GM23248 (cell line): ENCODE measurements around the gene PLPPR2. TPM values are rescaled to one million over a fixed set of nuclear protein-coding genes. Genes with fewer than 3 reads are reported as not detected.
"Not testable (repeated sequence)": the region's sequence is repeated elsewhere in the genome, so short reads cannot be mapped to it uniquely, and the experiment has no call there.

ENCODE experiments used
- DNase-seq: peaks from one replicate; pipeline ENCODE4 v3.0.0-alpha.2; 2015
- H2AFZ ChIP-seq: fragments of 200-600 bp; sonication (generic); 2 replicates; pipeline ENCODE4 v1.6.1; 2016; ENCODE audit warnings: antibody characterized with exemption
- H3F3A ChIP-seq: fragments of 200-600 bp; sonication (generic); 2 replicates; pipeline ENCODE4 v1.6.1; 2016; ENCODE audit warnings: mild to moderate bottlenecking, antibody characterized with exemption, mixed run types; ENCODE audit not compliant: insufficient read depth
- H3K27ac ChIP-seq: fragments of 200-600 bp; sonication (generic); 2 replicates; pipeline ENCODE4 v1.5.1; 2016; ENCODE audit warnings: mild to moderate bottlenecking
- H3K27me3 ChIP-seq: fragments of 200-600 bp; sonication (generic); replicated peaks from 2 replicates; pipeline ENCODE4 v1.6.1; 2016; ENCODE audit warnings: mild to moderate bottlenecking; ENCODE audit not compliant: insufficient read depth
- H3K36me3 ChIP-seq: fragments of 200-600 bp; sonication (generic); 2 replicates; pipeline ENCODE4 v1.6.1; 2016; ENCODE audit warnings: low read depth, mild to moderate bottlenecking
- H3K4me1 ChIP-seq: fragments of 200-600 bp; sonication (generic); 2 replicates; pipeline ENCODE4 v1.6.1; 2016; ENCODE audit warnings: mild to moderate bottlenecking; ENCODE audit not compliant: insufficient read depth
- H3K4me2 ChIP-seq: fragments of 200-600 bp; sonication (generic); one replicate; pipeline ENCODE4 v1.6.1; 2016; ENCODE audit warnings: mild to moderate bottlenecking; ENCODE audit not compliant: unreplicated experiment
- H3K4me3 ChIP-seq: fragments of 200-600 bp; sonication (generic); 2 replicates; pipeline ENCODE4 v1.5.1; 2016; ENCODE audit warnings: mild to moderate bottlenecking
- H3K79me2 ChIP-seq: fragments of 200-600 bp; sonication (generic); 2 replicates; pipeline ENCODE4 v1.6.1; 2016; ENCODE audit warnings: mild to moderate bottlenecking; ENCODE audit not compliant: insufficient read depth
- H3K9ac ChIP-seq: fragments of 200-600 bp; sonication (generic); 2 replicates; pipeline ENCODE4 v1.6.1; 2016; ENCODE audit warnings: mild to moderate bottlenecking
- H3K9me2 ChIP-seq: fragments of 200-600 bp; sonication (generic); 2 replicates; pipeline ENCODE4 v1.6.1; 2016; ENCODE audit warnings: mixed run types, mild to moderate bottlenecking, moderate library complexity; ENCODE audit not compliant: insufficient read depth
- H3K9me3 ChIP-seq: fragments of 200-600 bp; sonication (generic); one replicate; pipeline ENCODE4 v1.6.1; 2017; ENCODE audit warnings: low read depth
- H4K20me1 ChIP-seq: fragments of 200-600 bp; sonication (generic); 2 replicates; pipeline ENCODE4 v1.6.0; 2016; ENCODE audit not compliant: insufficient read depth
- EZH2 ChIP-seq: fragments of 200-600 bp; sonication (generic); IDR thresholded peaks from 2 replicates; pipeline ENCODE4 v1.6.1; 2018; ENCODE audit warnings: antibody characterized with exemption, mild to moderate bottlenecking; ENCODE audit not compliant: insufficient read depth, poor library complexity, severe bottlenecking
- EZH2phosphoT487 ChIP-seq: fragments of 200-600 bp; sonication (generic); IDR thresholded peaks from 2 replicates; pipeline ENCODE4 v1.6.1; 2018; ENCODE audit warnings: antibody characterized with exemption, moderate library complexity, mild to moderate bottlenecking, low read depth; ENCODE audit not compliant: insufficient read depth
- WGBS, 2 experiments: methylation state at CpG; one replicate each; pipeline ENCODE4 v1.1.6; 2015 to 2017; ENCODE audit warnings: low lambda C conversion rate in 2 of 2, low coverage in 1 of 2; ENCODE audit errors: missing lambda C conversion rate in 2 of 2; 5-methylcytosine and 5-hydroxymethylcytosine counted together
- in situ Hi-C: fragments of 300-500 bp; cut with MboI; formaldehyde crosslinking; loops from 2 replicates; pipeline ENCODE4 v1.15.0; 2020
- polyA plus RNA-seq: library from polyadenylated mRNA; unstranded; fragments of >200 nt; fragmentation: Nextera tagmentation; extraction: Ambion mirVana; gene quantifications from 2 replicates; pipeline ENCODE4 v1.2.1, GENCODE V29; 2016
- total RNA-seq: library from RNA; depleted of rRNA; stranded (reverse); fragments of >200 nt; shearing (Covaris generic); gene quantifications from 2 replicates; pipeline ENCODE4 v1.2.3, GENCODE V29; 2014

PLPPR2 gene
- total and polyA plus RNA-seq, 2 experiments from 2014 or later: 39.7 to 52.0 TPM

DNA sequence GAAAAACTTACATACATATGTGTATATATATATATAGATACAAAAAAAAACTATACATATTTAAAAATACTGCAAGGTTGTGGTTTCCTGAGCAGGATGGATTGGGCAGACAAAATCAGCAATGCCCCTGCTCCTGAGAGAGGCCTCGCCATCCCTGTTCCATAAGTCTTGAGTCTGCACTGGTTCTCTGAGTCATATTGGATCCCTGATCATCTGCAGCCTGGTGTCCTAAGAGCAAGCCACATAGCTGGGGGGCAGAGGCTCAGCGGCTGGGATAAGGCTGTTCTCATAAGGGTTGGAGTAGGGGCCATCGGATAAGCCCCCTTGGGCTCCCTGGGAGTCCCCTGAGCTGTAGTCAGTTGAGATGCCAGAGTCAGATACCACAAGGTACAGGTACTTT is 22.5 kb downstream of the PLPPR2 start:
- DNase-seq: peak; percentile 77
- peak overlapping the region; percentile 63 for H3K27ac ChIP-seq
- H3K27me3 ChIP-seq: no peaks in the 10 kb centered on the region
- no peaks in the 10 kb centered on the region for H3K36me3 ChIP-seq
- 71 to 76% methylated on average over 3 of the region's 3 CpGs for WGBS, 2 experiments
- H3K9me3 ChIP-seq: no peaks in the 10 kb centered on the region
- TF ChIP-seq EZH2phosphoT487 (no peak), EZH2 (no peak)
- H3F3A ChIP-seq: peaks cover 24% of the 10 kb centered on the region
- H3K9me2 ChIP-seq: no peaks in the 10 kb centered on the region
- peaks cover 7% of the 10 kb centered on the region; the same call in 1 of the 2 replicates for H3K79me2 ChIP-seq
- H3K4me3 ChIP-seq: peak overlapping the region; percentile 10; the same call in 1 of the 2 replicates
- peaks cover 30% of the 10 kb centered on the region for H3K4me1 ChIP-seq
- in situ Hi-C loops: no loop called here
- no peaks in the 10 kb centered on the region for H4K20me1 ChIP-seq
- H2AFZ ChIP-seq: no peak overlapping the region
- H3K9ac ChIP-seq: 0 out of 2 replicates have a peak overlapping the region, but pooled peaks have one; percentile 14
- H3K4me2 ChIP-seq: peak overlapping the region; percentile 61

- Histone ChIP-seq H2AFZ (no peak overlapping the region), H3K36me3 (no peaks in the 10 kb centered on the region), H3K27me3 (no peaks in the 10 kb centered on the region), H3K9me2 (no peaks in the 10 kb centered on the region), H3K4me2 (peak overlapping the region; percentile 61), H3K9me3 (no peaks in the 10 kb centered on the region), H3F3A (peaks cover 24% of the 10 kb centered on the region), H3K4me3 (no peak overlapping the region), H3K9ac (no peak overlapping the region; the same call in 1 of the 2 replicates), H3K27ac (peak overlapping the region; percentile 63), H4K20me1 (no peaks in the 10 kb centered on the region), H3K4me1 (peaks cover 30% of the 10 kb centered on the region), H3K79me2 (peaks cover 7% of the 10 kb centered on the region; the same call in 1 of the 2 replicates)
- in situ Hi-C loops: no loop called here
- peak; percentile 93 for DNase-seq
- 39 to 48% methylated on average over 8 of the region's 8 CpGs for WGBS, 2 experiments
- no peak for TF ChIP-seq EZH2phosphoT487
- TF ChIP-seq EZH2: no peak
Measured at GRCh38 chr19:11378319-11379189, 23.3 kb downstream of the PLPPR2 start.

DNA sequence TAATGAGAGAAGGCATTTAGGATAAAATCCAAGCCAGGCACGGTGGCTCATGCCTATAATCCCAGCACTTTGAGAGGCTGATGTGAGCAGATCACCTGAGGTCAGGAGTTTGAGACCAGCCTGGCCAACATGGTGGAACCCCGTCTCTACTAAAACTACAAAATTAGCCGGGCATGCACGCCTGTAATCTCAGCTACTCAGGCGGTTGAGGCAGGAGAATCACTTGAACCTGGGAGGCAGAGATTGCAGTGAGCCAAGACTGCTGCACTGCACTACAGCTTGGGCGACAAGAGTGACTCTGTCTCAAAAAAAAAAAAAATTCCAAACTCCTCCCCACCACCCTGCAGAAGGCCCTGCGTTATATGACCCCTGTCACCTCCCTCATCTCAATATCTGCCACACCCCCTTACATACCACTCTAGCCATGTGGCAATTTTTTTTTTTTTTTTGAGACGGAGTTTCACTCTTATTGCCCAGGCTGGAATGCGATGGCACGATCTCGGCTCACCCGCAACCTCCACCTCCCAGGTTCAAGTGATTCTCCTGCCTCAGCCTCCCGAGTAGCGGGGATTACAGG is 24.1 kb downstream of the PLPPR2 start:
- H2AFZ ChIP-seq, H3K9me2 ChIP-seq, H3K27me3 ChIP-seq, H3K9ac ChIP-seq, DNase-seq, H3K36me3 ChIP-seq, H3K27ac ChIP-seq, H3K79me2 ChIP-seq, H4K20me1 ChIP-seq, H3K4me3 ChIP-seq, H3K9me3 ChIP-seq, H3K4me2 ChIP-seq, in situ Hi-C loops: not testable (repeated sequence)
- WGBS, 2 experiments: 84 to 89% methylated on average over 14 of the region's 14 CpGs
- Histone ChIP-seq H3K4me1 (peaks cover 25% of the 10 kb centered on the region), H3F3A (peaks cover 24% of the 10 kb centered on the region)

DNA sequence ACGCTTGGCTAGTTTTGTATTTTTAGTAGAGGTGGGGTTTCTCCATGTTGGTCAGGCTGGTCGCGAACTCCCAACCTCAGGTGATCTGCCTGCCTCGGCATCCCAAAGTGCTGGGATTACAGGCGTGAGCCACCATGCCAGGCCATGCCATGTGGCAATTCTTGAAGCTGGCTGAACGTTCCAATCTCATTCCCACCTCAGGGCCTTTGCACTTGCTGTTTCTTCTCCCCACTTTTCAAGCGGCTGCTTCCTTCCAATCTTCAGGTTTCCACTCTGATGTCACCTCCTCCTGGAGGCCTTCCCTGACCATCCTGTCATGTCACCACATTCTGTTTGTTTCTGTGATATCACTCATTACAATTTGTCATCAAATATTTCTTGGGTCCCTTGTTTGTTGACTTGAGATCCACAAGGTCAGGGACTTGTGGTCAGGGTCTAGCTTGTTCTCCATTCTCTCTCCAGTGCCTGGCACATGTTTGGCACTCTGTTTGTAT is 24.7 kb downstream of the PLPPR2 start:
- peaks cover 7% of the 10 kb centered on the region; the same call in 1 of the 2 replicates for H3K79me2 ChIP-seq
- in situ Hi-C loops: no loop called here
- H3K9ac ChIP-seq: 0 out of 2 replicates have a peak overlapping the region, but pooled peaks have one; percentile 80
- H3K4me1 ChIP-seq: peaks cover 25% of the 10 kb centered on the region
- peaks cover 24% of the 10 kb centered on the region for H3F3A ChIP-seq
- no peaks in the 10 kb centered on the region for H4K20me1 ChIP-seq
- no peak overlapping the region for H3K27ac ChIP-seq
- H3K36me3 ChIP-seq: no peaks in the 10 kb centered on the region
- DNase-seq: no peak
- H3K9me2 ChIP-seq: no peaks in the 10 kb centered on the region
- no peak overlapping the region; the same call in 1 of the 2 replicates for H3K4me3 ChIP-seq
- 85 to 88% methylated on average over 7 of the region's 7 CpGs for WGBS, 2 experiments
- H3K4me2 ChIP-seq: peak overlapping the region; percentile 89
- H2AFZ ChIP-seq: no peak overlapping the region
- TF ChIP-seq EZH2: no peak
- no peak for TF ChIP-seq EZH2phosphoT487
- H3K9me3 ChIP-seq: no peaks in the 10 kb centered on the region
- no peaks in the 10 kb centered on the region for H3K27me3 ChIP-seq
